PC-3 (cell line): ENCODE measurements around the gene EAF1. TPM values are rescaled to one million over a fixed set of nuclear protein-coding genes. Genes with fewer than 3 reads are reported as not detected.
"Not testable (repeated sequence)": the region's sequence is repeated elsewhere in the genome, so short reads cannot be mapped to it uniquely, and the experiment has no call there.

ENCODE experiments used
- ATAC-seq: fragments of 200-7000 bp; cut with Tn5 transposase; 2 replicates; pipeline ENCODE4 v1.9.1; 2020; ENCODE audit warnings: mild to moderate bottlenecking, moderate library complexity
- BruUV-seq: library from RNA; stranded (reverse); fragments of 400-500 nt; replicated peaks from 2 replicates; lab custom pipeline; 2021; lab: Mats Ljungman, UMichigan
- CTCF ChIA-PET: fragments of 300-600 bp; sonication (Branson Sonifier 250); formaldehyde crosslinking; loops from one replicate; lab custom pipeline; 2022; ENCODE audit warnings: antibody characterized with exemption; lab: Charles Lee
- POLR2A ChIA-PET: fragments of 300-600 bp; sonication (Branson Sonifier 250); formaldehyde crosslinking; loops from one replicate; lab custom pipeline; 2022; ENCODE audit warnings: antibody characterized with exemption; ENCODE audit not compliant: unreplicated experiment; lab: Charles Lee
- DNase-seq: peaks from one replicate; pipeline ENCODE4 v3.0.0-alpha.2; 2015
- H2AFZ ChIP-seq: fragments of 300-600 bp; sonication (generic); 2 replicates; pipeline ENCODE4 v1.6.0; 2016; ENCODE audit warnings: antibody characterized with exemption, low read length
- H3F3A ChIP-seq: fragments of 300-600 bp; sonication (generic); one replicate; pipeline ENCODE4 v1.6.0; 2017; ENCODE audit warnings: antibody characterized with exemption, low read length, control low read depth, mild to moderate bottlenecking; ENCODE audit not compliant: unreplicated experiment
- H3K27ac ChIP-seq: fragments of 300-600 bp; sonication (generic); 2 replicates; pipeline ENCODE4 v1.5.1; 2016; ENCODE audit warnings: mild to moderate bottlenecking, low read length
- H3K27me3 ChIP-seq: fragments of 300-600 bp; sonication (generic); 2 replicates; pipeline ENCODE4 v1.6.1; 2016; ENCODE audit warnings: low read length, mixed read lengths
- H3K36me3 ChIP-seq: fragments of 300-600 bp; sonication (generic); 2 replicates; pipeline ENCODE4 v1.6.1; 2016; ENCODE audit warnings: low read depth, mixed run types, low read length, mixed read lengths
- H3K4me1 ChIP-seq: fragments of 300-600 bp; sonication (generic); 2 replicates; pipeline ENCODE4 v1.5.1; 2016; ENCODE audit warnings: low read length; ENCODE audit not compliant: insufficient read depth
- H3K4me2 ChIP-seq: fragments of 300-600 bp; sonication (generic); 2 replicates; pipeline ENCODE4 v1.6.0; 2016; ENCODE audit warnings: low read length
- H3K4me3 ChIP-seq: fragments of 300-600 bp; sonication (generic); 2 replicates; pipeline ENCODE4 v1.5.1; 2016; ENCODE audit warnings: mild to moderate bottlenecking, low read length, mixed read lengths
- H3K79me2 ChIP-seq: fragments of 300-600 bp; sonication (generic); 2 replicates; pipeline ENCODE4 v1.6.1; 2017; ENCODE audit warnings: low read length, mixed read lengths
- H3K9ac ChIP-seq: fragments of 300-600 bp; sonication (generic); 2 replicates; pipeline ENCODE4 v1.6.0; 2016; ENCODE audit warnings: mild to moderate bottlenecking, low read length
- H3K9me2 ChIP-seq: fragments of 300-600 bp; sonication (generic); replicated peaks from 2 replicates; pipeline ENCODE4 v1.6.1; 2016; ENCODE audit warnings: mixed run types, low read length, mixed read lengths
- H3K9me3 ChIP-seq: fragments of 300-600 bp; sonication (generic); 2 replicates; pipeline ENCODE4 v1.6.1; 2016; ENCODE audit warnings: low read length, mixed read lengths
- H4K20me1 ChIP-seq: fragments of 300-600 bp; sonication (generic); 2 replicates; pipeline ENCODE4 v1.6.1; 2016; ENCODE audit warnings: low read length, mixed read lengths
- EZH2 ChIP-seq: fragments of 300-600 bp; sonication (generic); IDR thresholded peaks from one replicate; pipeline ENCODE4 v1.6.1; 2017; ENCODE audit warnings: antibody characterized with exemption, mild to moderate bottlenecking, low read length; ENCODE audit not compliant: unreplicated experiment
- EZH2phosphoT487 ChIP-seq: fragments of 300-600 bp; sonication (generic); IDR thresholded peaks from 2 replicates; pipeline ENCODE4 v1.6.1; 2018; ENCODE audit warnings: mild to moderate bottlenecking, antibody characterized with exemption, low read length, borderline replicate concordance
- intact Hi-C: fragments of 100-400 bp; cut with micrococcal nuclease; formaldehyde crosslinking; loops from 2 replicates; pipeline ENCODE4 v1.9.0; 2023
- total RNA-seq: library from RNA; depleted of rRNA; stranded (reverse); fragments of >200 nt; gene quantifications from 2 replicates; pipeline ENCODE4 v1.2.3, GENCODE V29; 2014
- TF ChIP-seq, protein P1 (sequence below): fragments of 300-600 bp; sonication (generic); conservative IDR thresholded peaks from 2 replicates; pipeline ENCODE4 v1.5.1; 2017; ENCODE audit warnings: antibody characterized with exemption, low read depth, mild to moderate bottlenecking, low read length

The EAF1 gene
- total RNA-seq, 1 experiment from 2014 or later, result 35.3 TPM

DNA sequence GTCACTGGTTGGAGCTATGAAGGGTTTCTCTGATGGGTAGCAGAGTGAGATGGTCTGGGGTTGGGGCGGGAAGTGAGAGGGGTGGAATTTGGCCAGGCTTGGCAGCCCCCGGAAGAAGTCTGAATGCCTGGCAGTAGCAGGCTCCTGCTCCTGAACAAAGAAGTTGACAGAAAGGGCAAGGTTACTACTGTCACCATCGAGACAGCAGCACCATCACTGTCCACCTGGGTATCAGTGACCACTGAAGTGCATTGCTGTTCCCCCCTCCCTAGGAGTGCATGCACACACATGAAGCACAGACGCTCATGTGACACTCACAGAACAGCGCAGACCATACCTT is 51.2 kb downstream of the EAF1 start:
- H3K9me3 ChIP-seq, result no peaks in the 10 kb centered on the region
- H3F3A ChIP-seq, result no peaks in the 10 kb centered on the region
- no peaks in the 10 kb centered on the region for H3K36me3 ChIP-seq
- no peaks in the 10 kb centered on the region for H4K20me1 ChIP-seq
- no peaks in the 10 kb centered on the region for H3K79me2 ChIP-seq
- CTCF ChIA-PET, result no interaction called here
- H3K9me2 ChIP-seq, result no peaks in the 10 kb centered on the region
- H3K4me1 ChIP-seq, result no peaks in the 10 kb centered on the region
- DNase-seq, result no peak
- H3K27ac ChIP-seq, result no peak overlapping the region
- no peak overlapping the region for H3K9ac ChIP-seq
- BruUV-seq, result no TSS peak
- H3K4me2 ChIP-seq, result no peak overlapping the region
- POLR2A ChIA-PET, result no interaction called here
- no peak overlapping the region for H2AFZ ChIP-seq
- H3K27me3 ChIP-seq, result no peaks in the 10 kb centered on the region
- H3K4me3 ChIP-seq, result no peak overlapping the region
- intact Hi-C loops, result no loop called here
- ATAC-seq, result no peak
- TF ChIP-seq, protein P1, sequence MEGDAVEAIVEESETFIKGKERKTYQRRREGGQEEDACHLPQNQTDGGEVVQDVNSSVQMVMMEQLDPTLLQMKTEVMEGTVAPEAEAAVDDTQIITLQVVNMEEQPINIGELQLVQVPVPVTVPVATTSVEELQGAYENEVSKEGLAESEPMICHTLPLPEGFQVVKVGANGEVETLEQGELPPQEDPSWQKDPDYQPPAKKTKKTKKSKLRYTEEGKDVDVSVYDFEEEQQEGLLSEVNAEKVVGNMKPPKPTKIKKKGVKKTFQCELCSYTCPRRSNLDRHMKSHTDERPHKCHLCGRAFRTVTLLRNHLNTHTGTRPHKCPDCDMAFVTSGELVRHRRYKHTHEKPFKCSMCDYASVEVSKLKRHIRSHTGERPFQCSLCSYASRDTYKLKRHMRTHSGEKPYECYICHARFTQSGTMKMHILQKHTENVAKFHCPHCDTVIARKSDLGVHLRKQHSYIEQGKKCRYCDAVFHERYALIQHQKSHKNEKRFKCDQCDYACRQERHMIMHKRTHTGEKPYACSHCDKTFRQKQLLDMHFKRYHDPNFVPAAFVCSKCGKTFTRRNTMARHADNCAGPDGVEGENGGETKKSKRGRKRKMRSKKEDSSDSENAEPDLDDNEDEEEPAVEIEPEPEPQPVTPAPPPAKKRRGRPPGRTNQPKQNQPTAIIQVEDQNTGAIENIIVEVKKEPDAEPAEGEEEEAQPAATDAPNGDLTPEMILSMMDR, result no peak
- TF ChIP-seq EZH2phosphoT487 (no peak), EZH2 (no peak)

DNA sequence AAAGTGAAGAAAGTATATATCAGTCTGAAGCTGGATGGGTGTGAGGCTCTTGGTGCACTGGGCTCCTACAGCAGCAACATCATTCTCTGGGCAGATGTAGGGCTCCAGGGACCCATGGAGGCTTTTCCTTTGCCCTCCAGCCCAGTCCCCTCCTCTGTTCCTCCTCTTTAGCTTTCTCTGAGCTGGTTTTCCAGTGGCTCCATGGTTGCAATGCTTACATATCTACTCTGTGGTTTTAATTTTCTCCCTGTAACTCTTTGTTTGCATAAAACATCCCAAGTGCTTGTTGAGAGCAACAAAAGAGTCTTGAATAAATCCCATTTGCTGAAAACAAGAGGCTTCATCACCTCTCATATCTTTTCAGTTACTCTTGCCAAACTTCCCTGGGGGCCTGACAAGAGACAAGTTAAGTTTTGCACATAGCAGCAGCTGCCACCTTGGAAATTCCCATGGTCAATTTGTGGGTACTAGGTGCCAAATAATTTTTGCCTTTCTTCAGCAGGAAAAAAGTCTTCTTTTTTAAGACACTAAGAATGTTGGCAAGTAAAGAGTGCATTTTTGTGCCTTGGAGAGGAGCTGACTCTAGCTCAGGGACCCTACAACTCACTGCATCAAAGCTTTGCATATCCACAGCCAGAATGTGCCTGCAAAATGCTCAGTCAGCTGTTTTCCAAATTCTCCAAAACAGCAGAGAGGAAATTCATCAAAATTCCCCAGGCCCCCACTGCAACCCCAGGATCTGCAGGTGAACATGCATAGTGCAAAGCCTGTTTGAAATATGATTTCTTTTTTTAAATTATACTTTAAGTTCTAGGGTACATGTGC is 52.2 kb downstream of the EAF1 start:
- TF ChIP-seq, protein P1, result no peak
- no peak for TF ChIP-seq EZH2phosphoT487
- no peak for TF ChIP-seq EZH2
- no peaks in the 10 kb centered on the region for H3F3A ChIP-seq
- CTCF ChIA-PET, result no interaction called here
- no peak overlapping the region for H3K4me2 ChIP-seq
- ATAC-seq (no peak), DNase-seq (no peak)
- no peak overlapping the region for H2AFZ ChIP-seq
- no TSS peak for BruUV-seq
- no peak overlapping the region for H3K4me3 ChIP-seq
- no peaks in the 10 kb centered on the region for H3K9me3 ChIP-seq
- POLR2A ChIA-PET, result no interaction called here
- no peak overlapping the region for H3K27ac ChIP-seq
- no peaks in the 10 kb centered on the region for H3K79me2 ChIP-seq
- H4K20me1 ChIP-seq, result no peaks in the 10 kb centered on the region
- intact Hi-C loops, result no loop called here
- no peak overlapping the region for H3K9ac ChIP-seq
- no peaks in the 10 kb centered on the region for H3K9me2 ChIP-seq
- H3K4me1 ChIP-seq, result no peaks in the 10 kb centered on the region
- no peaks in the 10 kb centered on the region for H3K27me3 ChIP-seq
- H3K36me3 ChIP-seq, result no peaks in the 10 kb centered on the region

- POLR2A ChIA-PET, H2AFZ ChIP-seq: not testable (repeated sequence)
Observed at GRCh38 chr3:15484551-15484950, 57.2 kb downstream of the EAF1 start.

More at GRCh38 chr3:15484551-15484950, 57.2 kb downstream of the EAF1 start:
- H3K4me1 ChIP-seq, H3K9me2 ChIP-seq, H3K9ac ChIP-seq, H3K36me3 ChIP-seq, H3K27me3 ChIP-seq, intact Hi-C loops, ATAC-seq, H3K9me3 ChIP-seq, H4K20me1 ChIP-seq, DNase-seq, H3K27ac ChIP-seq, H3F3A ChIP-seq, CTCF ChIA-PET, BruUV-seq, H3K4me3 ChIP-seq, H3K4me2 ChIP-seq, H3K79me2 ChIP-seq: not testable (repeated sequence)
